AG04450 (cell line): ENCODE data around the gene NTRK2. TPM values are rescaled to one million over a fixed set of nuclear protein-coding genes. Genes with fewer than 3 reads are reported as not detected.

Experiments used
- CTCF ChIA-PET: fragments of 300-600, 350-600 bp; formaldehyde crosslinking; extraction: SDS; loops from one replicate; lab custom pipeline; 2022; ENCODE audit warnings: antibody characterized with exemption, inconsistent platforms; lab: Charles Lee
- POLR2A ChIA-PET: fragments of 350-600 bp; formaldehyde crosslinking; extraction: SDS; loops from one replicate; lab custom pipeline; 2021; ENCODE audit warnings: antibody characterized with exemption, inconsistent platforms; lab: Yijun Ruan, JAX
- DNase-seq: peaks from one replicate; pipeline ENCODE4 v3.0.0-alpha.2; 2011; ENCODE audit warnings: low read depth, low spot score
- H3K27ac ChIP-seq: one replicate; pipeline ENCODE4 v1.5.1; 2012; ENCODE audit warnings: low read depth, low read length, control low read depth
- H3K27me3 ChIP-seq: one replicate; pipeline ENCODE4 v1.6.0; 2012; ENCODE audit warnings: low read length; ENCODE audit not compliant: control insufficient read depth, insufficient read depth
- H3K4me3 ChIP-seq: 2 replicates; pipeline ENCODE4 v1.5.1; 2011; ENCODE audit warnings: mild to moderate bottlenecking, low read depth, low read length, control low read depth
- H3K9me3 ChIP-seq: 2 replicates; pipeline ENCODE4 v1.5.1; 2012; ENCODE audit warnings: low read length; ENCODE audit not compliant: control insufficient read depth, insufficient read depth
- CTCF ChIP-seq: IDR thresholded peaks from 2 replicates; pipeline ENCODE4 v1.5.1; 2011; ENCODE audit warnings: low read depth, low read length, control low read depth, inconsistent platforms
- polyA plus RNA-seq: library from polyadenylated mRNA; depleted of rRNA; stranded (reverse); fragments of >200 nt; gene quantifications from 2 replicates; pipeline ENCODE4 v1.2.3, GENCODE V29; 2011

Gene NTRK2
- polyA plus RNA-seq, 1 experiment = not detected

- no peak for TF ChIP-seq CTCF
- CTCF ChIA-PET = no interaction called here
Measured at GRCh38 chr9:84899326-84899725, 229.8 kb downstream of the NTRK2 start.

GRCh38 chr9:84900421-84900820, 230.9 kb downstream of the NTRK2 start:
- POLR2A ChIA-PET = no interaction called here
- H3K9me3 ChIP-seq = peaks cover 12% of the 10 kb centered on the region
- CTCF ChIA-PET = no interaction called here

More at GRCh38 chr9:84899326-84899725, 229.8 kb downstream of the NTRK2 start:
- Histone ChIP-seq H3K9me3 (peaks cover 12% of the 10 kb centered on the region), H3K4me3 (no peak overlapping the region), H3K27me3 (no peaks in the 10 kb centered on the region), H3K27ac (no peak overlapping the region)
- POLR2A ChIA-PET = no interaction called here
- no peak for DNase-seq

GRCh38 chr9:84903963-84904362, 234.4 kb downstream of the NTRK2 start:
- Histone ChIP-seq H3K4me3 (no peak overlapping the region), H3K27me3 (no peaks in the 10 kb centered on the region), H3K27ac (no peak overlapping the region), H3K9me3 (peaks cover 5% of the 10 kb centered on the region; the same call in 1 of the 2 replicates)
- CTCF ChIA-PET = interaction anchor here (0.6 kb wide), 1 partner anchor 64 kb away, joined by 5 read pairs; no protein-coding TSS in a partner anchor
- no peak for DNase-seq
- POLR2A ChIA-PET = no interaction called here
- TF ChIP-seq CTCF = no peak

More at GRCh38 chr9:84900421-84900820, 230.9 kb downstream of the NTRK2 start:
- no peak for TF ChIP-seq CTCF
- Histone ChIP-seq H3K27me3 (no peaks in the 10 kb centered on the region), H3K4me3 (no peak overlapping the region), H3K27ac (no peak overlapping the region)
- DNase-seq = no peak

- Histone ChIP-seq H3K9me3 (peaks cover 10% of the 10 kb centered on the region; the same call in 1 of the 2 replicates), H3K27me3 (no peaks in the 10 kb centered on the region), H3K4me3 (no peak overlapping the region), H3K27ac (no peak overlapping the region)
- no peak for DNase-seq
- TF ChIP-seq CTCF = no peak
- ChIA-PET CTCF (no interaction called here), POLR2A (no interaction called here)
Measured at GRCh38 chr9:84916769-84917168, 247.2 kb downstream of the NTRK2 start.

- Histone ChIP-seq H3K27ac (no peak overlapping the region), H3K9me3 (peaks cover 10% of the 10 kb centered on the region; the same call in 1 of the 2 replicates), H3K4me3 (no peak overlapping the region), H3K27me3 (no peaks in the 10 kb centered on the region)
- CTCF ChIA-PET = no interaction called here
- no peak for TF ChIP-seq CTCF
- DNase-seq = no peak
- POLR2A ChIA-PET = no interaction called here
Measured at GRCh38 chr9:84917366-84918070, 248.0 kb downstream of the NTRK2 start.
